ENCODE data around the gene RPS6KA5. TPM values are rescaled to one million over a fixed set of nuclear protein-coding genes. Genes with fewer than 3 reads are reported as not detected.

RPS6KA5 gene
- total RNA-seq, 3 donors from 2014 or later, result 4.8 to 19.2 (median 11.8) TPM

DNA sequence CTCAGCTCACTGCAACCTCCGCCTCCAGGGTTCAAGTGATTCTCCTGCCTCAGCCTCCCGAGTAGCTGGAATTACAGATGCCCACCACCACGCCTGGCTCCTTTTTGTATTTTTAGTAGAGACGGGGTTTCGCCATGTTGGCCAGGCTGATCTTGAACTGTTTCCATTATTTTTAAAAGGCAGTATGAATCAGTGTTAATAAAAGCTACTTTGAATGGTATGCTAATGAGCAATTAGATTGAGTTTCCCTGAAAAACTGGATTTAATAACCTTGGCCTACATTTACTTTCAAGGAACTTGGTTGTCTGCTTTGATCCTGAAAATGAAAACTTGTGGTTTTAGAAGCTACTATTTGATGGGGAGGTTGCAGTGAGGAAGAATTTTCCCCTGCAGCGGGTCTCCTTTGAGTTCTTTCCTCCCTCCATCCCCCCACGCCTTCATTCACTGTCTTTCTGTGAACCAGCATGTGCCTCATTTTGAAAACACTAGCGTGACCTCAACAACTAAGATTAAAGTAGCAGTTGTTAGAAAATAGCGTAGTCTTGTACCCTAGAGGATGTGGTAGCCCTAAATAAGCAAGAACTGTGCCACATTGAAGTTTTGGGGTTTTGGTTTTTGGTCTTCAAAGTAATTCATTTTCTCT is 17.8 kb upstream of the RPS6KA5 start:
- H3K4me1 ChIP-seq, result no peaks in the 10 kb centered on the region
- peak overlapping the region in 1 of 2 donors; percentile 29 for H3K27ac ChIP-seq
- TF ChIP-seq POLR2A (IDR thresholded peaks at IDR 0.05) (no peak), POLR2AphosphoS5 (IDR thresholded peaks at IDR 0.05) (no peak)
- TF ChIP-seq, protein P1, sequence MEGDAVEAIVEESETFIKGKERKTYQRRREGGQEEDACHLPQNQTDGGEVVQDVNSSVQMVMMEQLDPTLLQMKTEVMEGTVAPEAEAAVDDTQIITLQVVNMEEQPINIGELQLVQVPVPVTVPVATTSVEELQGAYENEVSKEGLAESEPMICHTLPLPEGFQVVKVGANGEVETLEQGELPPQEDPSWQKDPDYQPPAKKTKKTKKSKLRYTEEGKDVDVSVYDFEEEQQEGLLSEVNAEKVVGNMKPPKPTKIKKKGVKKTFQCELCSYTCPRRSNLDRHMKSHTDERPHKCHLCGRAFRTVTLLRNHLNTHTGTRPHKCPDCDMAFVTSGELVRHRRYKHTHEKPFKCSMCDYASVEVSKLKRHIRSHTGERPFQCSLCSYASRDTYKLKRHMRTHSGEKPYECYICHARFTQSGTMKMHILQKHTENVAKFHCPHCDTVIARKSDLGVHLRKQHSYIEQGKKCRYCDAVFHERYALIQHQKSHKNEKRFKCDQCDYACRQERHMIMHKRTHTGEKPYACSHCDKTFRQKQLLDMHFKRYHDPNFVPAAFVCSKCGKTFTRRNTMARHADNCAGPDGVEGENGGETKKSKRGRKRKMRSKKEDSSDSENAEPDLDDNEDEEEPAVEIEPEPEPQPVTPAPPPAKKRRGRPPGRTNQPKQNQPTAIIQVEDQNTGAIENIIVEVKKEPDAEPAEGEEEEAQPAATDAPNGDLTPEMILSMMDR (IDR thresholded peaks at IDR 0.05), result no peak
- no peaks in the 10 kb centered on the region for H3K36me3 ChIP-seq
- intact Hi-C loops (cut with DNase I; ENCODE audit: low total_unique reads), result loop anchor here (5.0 kb wide), 1 partner anchor 456 kb away; no protein-coding TSS in a partner anchor
- H3K27me3 ChIP-seq, result no peaks in the 10 kb centered on the region
- no peak overlapping the region for H3K4me3 ChIP-seq
- H3K9me3 ChIP-seq, result no peaks in the 10 kb centered on the region
- no peak for DNase-seq (ENCODE audit: low spot score in 2 of 2)

DNA sequence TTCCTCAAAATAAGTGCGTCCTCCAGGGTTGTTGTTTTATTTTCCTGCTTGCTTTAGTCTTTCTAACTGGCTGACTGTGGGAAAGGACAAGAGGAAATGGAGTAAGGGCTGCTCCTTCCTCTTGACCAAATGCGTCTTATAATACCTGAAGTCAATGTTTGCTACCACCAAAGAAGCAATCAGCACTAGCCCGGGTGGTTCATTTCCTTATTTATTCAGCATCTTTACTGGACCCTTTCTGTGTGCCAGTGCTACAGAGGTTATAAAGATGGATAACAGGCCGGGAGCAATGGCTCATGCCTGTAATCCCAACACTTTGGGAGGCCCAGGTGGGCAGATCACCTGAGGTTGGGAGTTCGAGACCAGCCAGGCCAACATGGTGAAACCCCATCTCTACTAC is 15.1 kb upstream of the RPS6KA5 start:
- no peak overlapping the region for H3K4me3 ChIP-seq
- H3K27ac ChIP-seq, result no peak overlapping the region
- H3K9me3 ChIP-seq, result no peaks in the 10 kb centered on the region
- no peaks in the 10 kb centered on the region for H3K36me3 ChIP-seq
- no peak for TF ChIP-seq POLR2AphosphoS5 (IDR thresholded peaks at IDR 0.05)
- TF ChIP-seq, protein P1 (IDR thresholded peaks at IDR 0.05), result no peak
- TF ChIP-seq POLR2A (IDR thresholded peaks at IDR 0.05), result no peak
- H3K4me1 ChIP-seq, result no peaks in the 10 kb centered on the region
- intact Hi-C loops (cut with DNase I; ENCODE audit: low total_unique reads), result loop anchor here (5.0 kb wide), 1 partner anchor 453 kb away; no protein-coding TSS in a partner anchor
- DNase-seq (ENCODE audit: low spot score in 2 of 2), result no peak
- H3K27me3 ChIP-seq, result no peaks in the 10 kb centered on the region

DNA sequence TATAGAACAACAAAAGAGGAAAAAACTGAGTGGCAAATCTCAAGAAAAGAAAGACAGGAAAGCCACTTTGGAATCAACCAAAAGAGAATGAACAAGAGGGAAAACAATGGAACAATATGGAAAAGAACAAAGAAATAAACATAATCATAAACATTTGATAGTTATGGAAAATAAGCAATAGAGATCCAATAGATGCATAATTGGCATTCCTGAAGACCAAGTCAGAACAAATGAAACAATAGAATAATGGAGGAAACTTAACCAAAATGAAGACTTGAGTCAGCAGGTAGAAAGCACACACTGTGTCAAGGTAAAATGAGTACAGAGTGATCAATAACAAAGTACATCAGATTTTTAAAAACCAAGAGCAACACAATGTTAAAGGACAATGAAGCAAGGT is 10.1 kb upstream of the RPS6KA5 start:
- DNase-seq (ENCODE audit: low spot score in 2 of 2), result no peak
- H3K27me3 ChIP-seq, result no peaks in the 10 kb centered on the region
- no peak overlapping the region for H3K27ac ChIP-seq
- TF ChIP-seq POLR2A (IDR thresholded peaks at IDR 0.05), result no peak
- TF ChIP-seq, protein P1 (IDR thresholded peaks at IDR 0.05), result no peak
- TF ChIP-seq POLR2AphosphoS5 (IDR thresholded peaks at IDR 0.05), result no peak
- no peaks in the 10 kb centered on the region for H3K36me3 ChIP-seq
- no peaks in the 10 kb centered on the region for H3K9me3 ChIP-seq
- intact Hi-C loops (cut with DNase I; ENCODE audit: low total_unique reads), result no loop called here
- peaks cover 0 to 12% of the 10 kb centered on the region in 2 donors for H3K4me1 ChIP-seq
- H3K4me3 ChIP-seq, result no peak overlapping the region

DNA sequence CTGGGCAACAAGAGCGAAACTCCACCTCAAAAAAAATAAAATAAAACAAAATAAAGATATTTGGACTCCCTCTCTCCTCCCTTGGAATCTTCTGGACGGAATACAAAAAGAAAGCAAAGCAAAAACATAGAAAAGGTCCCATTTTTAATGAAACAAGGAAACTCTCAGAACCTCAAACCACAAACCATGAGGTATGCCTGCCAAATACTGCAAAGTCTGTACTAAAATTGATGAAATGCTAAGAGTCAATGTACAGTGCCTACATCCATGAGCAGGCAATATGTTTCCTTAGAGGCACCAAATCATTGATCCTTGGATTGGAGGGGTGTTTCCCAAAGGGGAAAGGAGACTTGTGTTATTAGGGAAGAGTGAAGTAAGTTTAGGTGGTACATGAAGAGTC is 8.2 kb upstream of the RPS6KA5 start:
- no peaks in the 10 kb centered on the region for H3K9me3 ChIP-seq
- peak overlapping the region; percentile 41 to 74 for H3K27ac ChIP-seq
- DNase-seq (ENCODE audit: low spot score in 2 of 2), result no peak
- H3K4me3 ChIP-seq, result no peak overlapping the region
- no peaks in the 10 kb centered on the region for H3K27me3 ChIP-seq
- no peaks in the 10 kb centered on the region for H3K36me3 ChIP-seq
- intact Hi-C loops (cut with DNase I; ENCODE audit: low total_unique reads), result no loop called here
- H3K4me1 ChIP-seq, result peaks cover 3 to 12% of the 10 kb centered on the region in 2 donors
- TF ChIP-seq, protein P1 (IDR thresholded peaks at IDR 0.05), result no peak
- TF ChIP-seq POLR2AphosphoS5 (IDR thresholded peaks at IDR 0.05) (no peak), POLR2A (IDR thresholded peaks at IDR 0.05) (no peak)

DNA sequence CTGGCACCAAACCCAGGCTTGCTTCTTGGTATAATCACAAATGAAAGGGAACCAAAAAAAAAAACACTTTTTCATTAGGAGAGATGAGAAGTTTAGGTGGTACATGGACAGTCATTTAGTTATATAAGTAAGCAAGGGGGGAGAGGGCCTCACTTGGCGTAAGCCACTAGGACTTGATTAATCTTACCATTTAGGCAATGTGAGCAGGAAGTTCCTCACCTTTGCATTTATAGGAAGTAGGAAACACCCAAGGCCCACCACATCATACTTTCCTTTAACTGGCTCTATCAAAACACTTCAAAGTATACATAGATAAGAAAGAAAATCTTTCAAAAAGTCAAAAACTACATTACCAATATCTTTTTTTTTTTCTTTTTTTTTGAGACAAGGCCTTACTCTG is 6.7 kb upstream of the RPS6KA5 start:
- no peak for DNase-seq (ENCODE audit: low spot score in 2 of 2)
- Histone ChIP-seq H3K9me3 (no peaks in the 10 kb centered on the region), H3K27me3 (no peaks in the 10 kb centered on the region), H3K27ac (no peak overlapping the region), H3K36me3 (no peaks in the 10 kb centered on the region), H3K4me1 (peaks cover 3 to 12% of the 10 kb centered on the region in 2 donors), H3K4me3 (no peak overlapping the region)
- TF ChIP-seq, protein P1 (IDR thresholded peaks at IDR 0.05), result no peak
- TF ChIP-seq POLR2AphosphoS5 (IDR thresholded peaks at IDR 0.05) (no peak), POLR2A (IDR thresholded peaks at IDR 0.05) (no peak)
- intact Hi-C loops (cut with DNase I; ENCODE audit: low total_unique reads), result no loop called here

Measured in breast epithelium (tissue), 4 donors.